Ishikawa (cell line): Measurements from ENCODE around the gene NEGR1.

ENCODE experiments used
- CREB1 ChIP-seq: IDR thresholded peaks from 2 replicates; pipeline ENCODE4 v1.6.1; 2012; ENCODE audit warnings: low read depth
- EP300 ChIP-seq: IDR thresholded peaks from 2 replicates; pipeline ENCODE4 v1.6.1; 2012; ENCODE audit warnings: borderline replicate concordance
- NFIC ChIP-seq: IDR thresholded peaks from 2 replicates; pipeline ENCODE4 v1.6.1; 2012
- TF ChIP-seq, protein P1 (sequence below): IDR thresholded peaks from 2 replicates; pipeline ENCODE4 v1.6.1; 2012
- TF ChIP-seq, protein P2 (sequence below): IDR thresholded peaks from 2 replicates; pipeline ENCODE4 v1.6.1; 2012
- TF ChIP-seq, protein P3 (sequence below): IDR thresholded peaks from 2 replicates; pipeline ENCODE4 v1.6.1; 2012; ENCODE audit warnings: low read depth, mild to moderate bottlenecking

- TF ChIP-seq EP300 (no peak), NFIC (no peak), CREB1 (no peak)
- TF ChIP-seq, protein P1, sequence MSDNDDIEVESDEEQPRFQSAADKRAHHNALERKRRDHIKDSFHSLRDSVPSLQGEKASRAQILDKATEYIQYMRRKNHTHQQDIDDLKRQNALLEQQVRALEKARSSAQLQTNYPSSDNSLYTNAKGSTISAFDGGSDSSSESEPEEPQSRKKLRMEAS = no peak
- TF ChIP-seq, protein P2, sequence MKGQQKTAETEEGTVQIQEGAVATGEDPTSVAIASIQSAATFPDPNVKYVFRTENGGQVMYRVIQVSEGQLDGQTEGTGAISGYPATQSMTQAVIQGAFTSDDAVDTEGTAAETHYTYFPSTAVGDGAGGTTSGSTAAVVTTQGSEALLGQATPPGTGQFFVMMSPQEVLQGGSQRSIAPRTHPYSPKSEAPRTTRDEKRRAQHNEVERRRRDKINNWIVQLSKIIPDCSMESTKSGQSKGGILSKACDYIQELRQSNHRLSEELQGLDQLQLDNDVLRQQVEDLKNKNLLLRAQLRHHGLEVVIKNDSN = no peak
- TF ChIP-seq, protein P3, sequence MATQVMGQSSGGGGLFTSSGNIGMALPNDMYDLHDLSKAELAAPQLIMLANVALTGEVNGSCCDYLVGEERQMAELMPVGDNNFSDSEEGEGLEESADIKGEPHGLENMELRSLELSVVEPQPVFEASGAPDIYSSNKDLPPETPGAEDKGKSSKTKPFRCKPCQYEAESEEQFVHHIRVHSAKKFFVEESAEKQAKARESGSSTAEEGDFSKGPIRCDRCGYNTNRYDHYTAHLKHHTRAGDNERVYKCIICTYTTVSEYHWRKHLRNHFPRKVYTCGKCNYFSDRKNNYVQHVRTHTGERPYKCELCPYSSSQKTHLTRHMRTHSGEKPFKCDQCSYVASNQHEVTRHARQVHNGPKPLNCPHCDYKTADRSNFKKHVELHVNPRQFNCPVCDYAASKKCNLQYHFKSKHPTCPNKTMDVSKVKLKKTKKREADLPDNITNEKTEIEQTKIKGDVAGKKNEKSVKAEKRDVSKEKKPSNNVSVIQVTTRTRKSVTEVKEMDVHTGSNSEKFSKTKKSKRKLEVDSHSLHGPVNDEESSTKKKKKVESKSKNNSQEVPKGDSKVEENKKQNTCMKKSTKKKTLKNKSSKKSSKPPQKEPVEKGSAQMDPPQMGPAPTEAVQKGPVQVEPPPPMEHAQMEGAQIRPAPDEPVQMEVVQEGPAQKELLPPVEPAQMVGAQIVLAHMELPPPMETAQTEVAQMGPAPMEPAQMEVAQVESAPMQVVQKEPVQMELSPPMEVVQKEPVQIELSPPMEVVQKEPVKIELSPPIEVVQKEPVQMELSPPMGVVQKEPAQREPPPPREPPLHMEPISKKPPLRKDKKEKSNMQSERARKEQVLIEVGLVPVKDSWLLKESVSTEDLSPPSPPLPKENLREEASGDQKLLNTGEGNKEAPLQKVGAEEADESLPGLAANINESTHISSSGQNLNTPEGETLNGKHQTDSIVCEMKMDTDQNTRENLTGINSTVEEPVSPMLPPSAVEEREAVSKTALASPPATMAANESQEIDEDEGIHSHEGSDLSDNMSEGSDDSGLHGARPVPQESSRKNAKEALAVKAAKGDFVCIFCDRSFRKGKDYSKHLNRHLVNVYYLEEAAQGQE = no peak
Measured at GRCh38 chr1:71914626-71915025, 367.7 kb downstream of the NEGR1 start.
